Activated CD4-positive, CD25-positive, alpha-beta regulatory T cell treated with anti-CD3 and anti-CD28 coated beads, Interleukin-2, amount 50 U/mL, for 72 hours (primary cell): ENCODE measurements around the gene PXYLP1.
A peak's percentile ranks its signal among the peaks of the same experiment; 100 is the strongest.
"Not testable (repeated sequence)": the region's sequence is repeated elsewhere in the genome, so short reads cannot be mapped to it uniquely, and the experiment has no call there.

Experiments
- DNase-seq: peaks from one replicate; pipeline ENCODE4 v3.0.0; 2021

PXYLP1 gene

DNA sequence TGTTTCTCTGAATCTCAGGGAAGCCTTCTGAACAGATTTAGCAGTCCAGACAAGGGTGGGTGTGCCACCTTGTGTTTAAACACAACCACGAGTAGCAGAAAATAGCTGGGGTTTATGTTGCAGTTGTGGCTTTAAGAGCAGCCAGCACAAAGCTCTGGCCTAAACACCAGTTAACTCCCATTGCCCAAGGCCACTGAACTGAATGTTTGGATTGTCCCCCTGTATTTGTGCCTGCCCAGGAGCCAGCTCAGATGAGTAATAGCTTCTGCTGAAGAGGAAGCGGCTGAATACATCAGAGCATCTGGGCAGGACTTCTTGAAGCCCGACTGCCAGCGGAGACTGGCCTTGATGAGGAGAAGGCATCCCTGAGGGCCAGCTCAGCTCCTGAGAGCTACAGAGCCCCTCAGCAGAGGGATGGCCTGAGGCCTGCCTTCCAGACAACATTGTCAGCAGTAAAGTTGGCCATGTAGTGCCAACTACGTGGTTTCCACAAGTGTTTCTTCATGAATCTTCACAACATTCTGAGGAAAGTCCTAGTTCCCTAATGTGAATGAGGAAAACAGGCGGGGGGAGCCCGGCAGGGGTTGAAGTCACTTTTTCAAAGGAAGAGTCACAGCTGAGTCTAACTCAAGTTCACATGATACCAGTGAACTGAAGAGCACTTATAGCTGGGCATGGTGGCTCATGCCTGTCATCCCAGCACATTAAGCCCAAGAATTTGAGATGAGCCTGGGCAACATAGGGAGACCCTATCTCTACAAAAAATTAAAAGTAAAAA is 70.9 kb downstream of the PXYLP1 start:
- DNase-seq: no peak

DNA sequence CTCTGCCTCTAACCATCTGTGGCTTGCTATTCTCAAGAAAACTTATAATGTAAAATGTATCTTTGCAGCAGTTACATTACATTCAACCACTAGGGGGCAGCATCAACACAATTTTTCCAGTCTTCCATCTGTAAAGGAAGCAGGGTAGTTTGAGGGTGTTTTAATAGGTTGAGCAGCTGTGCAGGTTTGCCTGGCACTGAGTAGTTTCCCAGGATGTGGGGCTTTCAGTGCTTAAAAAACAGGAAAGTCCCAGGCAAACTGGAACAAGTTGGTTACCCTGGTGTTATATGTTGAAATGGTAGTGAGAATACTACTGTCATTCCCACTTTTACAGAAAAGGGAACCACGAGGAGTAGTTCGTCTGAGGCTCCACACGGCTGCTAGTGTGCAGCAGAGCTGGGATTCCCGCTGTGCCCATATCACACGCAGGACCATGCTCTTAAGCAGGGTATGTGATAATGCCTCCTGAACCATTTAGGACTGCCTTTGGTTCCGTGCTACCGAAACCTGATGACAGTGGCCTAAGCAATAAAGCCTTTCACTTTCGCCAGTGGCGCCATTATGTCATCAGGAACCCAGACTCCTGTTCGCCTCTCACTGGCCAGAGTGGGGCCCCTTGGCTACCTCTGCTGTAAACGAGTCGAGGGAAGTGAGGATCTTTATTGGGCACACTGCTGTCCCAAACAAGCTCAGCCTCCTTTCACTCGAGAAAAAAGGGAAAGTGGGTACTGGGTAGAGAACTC is 72.0 kb downstream of the PXYLP1 start:
- no peak for DNase-seq

DNA sequence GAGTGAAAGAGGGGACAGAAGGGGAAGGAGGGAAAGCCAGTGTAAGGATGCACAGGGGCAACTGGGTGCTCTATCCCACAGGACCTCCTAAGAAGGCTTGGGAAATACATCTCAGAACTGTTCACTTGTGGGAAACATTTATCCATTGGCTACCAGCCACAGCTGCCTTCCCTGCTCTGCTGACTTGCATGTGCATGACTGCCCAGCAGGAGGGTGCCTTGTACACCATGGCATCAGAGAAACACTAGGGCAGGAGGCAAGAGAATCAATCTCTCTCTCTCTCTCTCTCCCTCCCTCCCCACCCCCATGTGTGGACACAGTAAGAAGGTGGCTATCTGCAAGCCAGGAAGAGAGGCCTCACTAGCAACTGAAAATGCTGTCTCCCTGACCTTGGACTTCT is 73.8 kb downstream of the PXYLP1 start:
- DNase-seq: no peak

DNA sequence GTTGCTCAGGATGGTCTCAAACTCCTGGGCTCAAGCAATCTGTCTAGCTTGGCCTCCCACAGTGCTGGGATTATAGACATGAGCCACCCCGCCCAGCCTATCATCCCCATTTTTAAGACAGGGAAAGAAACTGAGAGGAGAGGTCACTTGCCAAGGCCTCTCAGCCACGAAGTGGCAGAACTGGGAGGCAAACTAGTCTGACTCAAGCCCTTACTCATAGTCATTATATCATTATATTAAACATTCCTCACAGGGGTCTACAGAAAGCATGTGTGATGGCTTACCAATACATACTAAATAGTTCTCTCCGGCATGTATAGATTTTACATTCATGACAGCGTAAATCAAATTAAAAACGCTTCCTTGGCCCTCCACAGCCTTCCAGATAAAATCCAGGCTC is 74.7 kb downstream of the PXYLP1 start:
- no peak for DNase-seq

DNA sequence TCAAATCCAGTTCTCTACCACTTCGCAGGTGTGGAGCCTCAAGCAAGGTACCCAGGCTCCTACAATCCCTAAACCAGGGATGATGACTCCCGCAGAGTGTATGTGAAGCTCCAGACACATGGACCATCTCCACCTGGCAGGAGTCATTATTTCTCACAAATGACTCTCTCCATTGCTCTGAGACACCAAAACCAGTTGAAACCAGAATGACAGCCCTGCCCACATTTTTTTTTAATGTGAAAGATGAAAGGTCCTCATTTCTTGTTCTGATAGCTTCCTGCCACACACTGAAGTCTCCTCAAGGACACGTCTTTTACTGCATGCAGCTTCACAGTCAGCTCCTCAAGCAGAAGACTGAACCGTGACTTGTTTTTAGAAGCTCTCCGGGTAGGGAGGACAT is 75.3 kb downstream of the PXYLP1 start:
- DNase-seq: no peak

DNA sequence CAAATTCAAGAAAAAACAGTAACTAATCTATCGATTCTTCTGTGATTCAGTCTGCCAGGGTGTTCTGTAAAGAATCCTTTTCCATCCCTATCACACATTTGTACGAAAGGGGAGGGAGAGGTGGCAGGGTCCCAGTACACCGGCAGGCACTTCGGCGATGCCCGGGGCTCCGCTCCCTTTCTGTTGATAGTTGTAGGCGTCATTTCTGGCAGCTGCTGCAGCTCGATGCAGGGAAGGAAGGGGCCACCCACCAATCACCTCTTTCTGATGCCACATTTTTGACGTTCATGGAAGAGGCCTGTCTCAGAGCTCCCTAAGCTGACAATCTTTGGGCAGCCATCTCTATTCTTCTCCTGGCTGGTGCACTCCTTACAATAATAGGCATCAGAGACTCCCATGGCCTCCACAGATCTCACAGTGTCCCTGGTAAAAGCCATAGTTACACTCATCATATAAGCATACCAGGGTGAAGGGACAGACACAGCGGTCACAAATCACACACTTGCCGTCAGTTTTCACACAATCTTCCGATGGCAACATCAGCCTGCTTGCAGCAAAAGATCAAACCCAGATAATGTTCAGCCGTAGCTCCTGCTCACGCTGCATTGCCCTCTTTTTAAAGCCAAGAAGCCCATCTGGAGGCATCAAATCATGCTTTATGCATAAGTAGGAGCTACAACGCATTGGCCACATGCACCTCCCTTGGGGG is 75.9 kb downstream of the PXYLP1 start:
- no peak for DNase-seq

DNA sequence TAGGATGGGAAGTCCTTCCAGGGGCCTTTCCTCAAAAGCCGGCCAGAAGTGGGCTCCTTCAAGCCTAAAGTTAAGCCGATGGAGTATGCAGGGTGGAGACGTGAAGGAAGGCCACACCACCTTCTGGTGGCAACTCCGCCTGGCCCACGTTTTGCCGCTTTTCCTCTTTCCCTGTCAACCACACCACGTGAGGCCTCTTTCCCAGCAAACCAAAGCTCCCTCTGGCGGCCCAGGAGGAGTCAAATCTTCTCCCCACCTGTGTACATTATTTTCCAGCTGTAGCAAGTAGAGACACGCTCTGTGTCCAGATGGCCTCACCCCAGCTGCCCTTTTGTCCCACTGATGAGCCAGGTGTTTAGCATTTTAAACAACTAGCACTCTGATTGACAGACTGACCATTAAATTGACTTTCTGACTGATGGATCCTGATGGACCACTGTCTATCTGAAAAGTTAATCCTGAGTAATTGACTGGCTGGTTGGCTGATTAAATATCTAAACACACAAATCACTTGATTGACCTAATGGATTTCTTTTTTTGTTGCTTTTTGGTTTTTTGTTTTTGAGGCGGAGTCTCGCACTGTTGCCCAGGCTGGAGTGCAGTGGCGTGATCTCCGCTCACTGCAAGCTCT is 77.1 kb downstream of the PXYLP1 start:
- no peak for DNase-seq

DNA sequence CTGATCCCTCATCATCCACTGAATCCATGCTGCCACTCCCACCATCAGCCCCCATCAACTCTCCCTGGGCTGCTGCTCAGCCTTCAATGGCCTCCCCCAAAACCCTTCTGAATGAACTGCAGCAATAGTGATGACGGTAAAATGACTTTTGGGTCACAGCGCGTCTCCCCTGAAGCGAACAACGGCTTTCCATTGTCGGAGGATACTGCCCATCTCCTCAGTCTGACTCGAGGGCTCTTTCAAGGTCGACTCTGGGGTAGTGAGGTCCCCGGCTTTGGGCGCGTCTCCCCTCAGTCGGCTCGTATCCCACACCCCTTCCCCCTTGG is 79.5 kb downstream of the PXYLP1 start:
- no peak for DNase-seq

DNA sequence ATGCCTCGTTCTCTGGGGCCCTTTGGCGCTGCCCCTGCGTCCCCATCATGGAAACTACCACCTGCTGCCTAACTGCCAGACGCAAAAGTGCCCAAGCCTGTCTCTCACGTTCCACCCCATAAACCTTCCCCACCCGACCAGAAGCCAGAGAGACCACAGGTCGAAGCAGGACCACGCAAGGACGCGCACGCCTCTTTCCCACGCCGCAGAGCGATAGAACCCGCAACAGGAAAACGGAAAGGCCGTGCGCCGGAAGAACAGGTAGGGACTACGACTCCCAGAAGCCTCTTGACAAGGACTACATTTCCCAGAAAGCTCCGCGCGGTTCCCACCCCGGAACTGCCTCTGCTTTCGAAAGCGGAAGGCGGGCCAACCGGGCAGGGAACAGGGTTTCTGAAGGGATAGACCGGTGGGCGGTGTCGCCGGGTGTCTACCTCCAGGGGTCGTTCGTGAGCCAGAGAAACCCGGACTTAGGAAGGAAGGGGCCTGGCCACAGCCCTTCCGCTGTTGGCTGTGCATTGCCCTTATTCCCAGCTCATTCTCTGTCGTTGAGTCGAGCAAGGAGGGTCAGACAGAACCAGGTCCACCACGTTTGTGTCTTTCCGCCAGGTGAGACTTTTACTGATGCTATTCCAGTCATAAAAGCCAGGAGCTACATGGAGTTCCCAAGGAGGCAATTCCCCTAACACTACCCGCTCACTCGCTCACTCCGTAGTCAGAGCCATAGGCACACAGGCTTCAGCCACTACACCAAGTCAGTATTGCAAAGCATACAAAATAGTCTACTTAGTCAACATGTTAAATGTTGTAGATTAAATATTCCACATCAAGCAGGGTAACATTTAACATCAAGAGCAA is 80.1 kb downstream of the PXYLP1 start:
- peak; percentile 96 for DNase-seq

DNA sequence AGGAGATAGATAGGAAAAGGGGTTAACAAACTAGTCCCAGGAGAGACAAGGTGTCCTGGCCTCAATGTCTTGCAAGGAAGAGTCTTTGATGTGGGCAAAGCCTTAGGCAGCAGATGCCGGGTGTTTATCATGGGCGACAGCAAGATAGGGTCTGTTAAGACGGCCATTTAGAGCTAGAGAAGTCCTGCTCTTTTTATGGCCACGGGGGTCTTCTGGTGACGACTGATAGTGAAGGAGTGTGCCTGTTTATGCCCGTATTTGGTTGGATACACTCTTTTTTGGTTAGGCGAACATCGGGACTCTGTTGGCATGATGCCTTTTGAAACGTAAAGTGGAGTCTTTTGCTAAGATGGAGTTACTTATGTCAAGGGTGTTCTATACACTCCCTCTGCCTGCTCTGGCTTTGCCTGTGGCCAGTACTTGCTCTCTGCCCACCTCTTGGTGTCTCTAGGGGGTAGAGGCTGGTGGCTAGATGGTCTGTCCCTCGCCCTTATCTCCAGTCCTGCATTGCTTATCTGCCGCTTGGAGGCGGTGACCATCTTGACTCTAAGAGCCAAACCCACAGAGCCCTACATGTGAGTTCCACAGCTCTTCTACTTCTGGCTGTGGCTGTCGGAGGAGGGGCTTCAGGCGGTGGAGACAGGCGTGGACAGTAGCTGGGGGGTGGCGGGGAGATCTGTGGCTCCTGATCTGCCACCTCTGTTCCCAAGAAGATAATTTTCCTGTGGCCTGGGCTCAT is 80.9 kb downstream of the PXYLP1 start:
- no peak for DNase-seq

DNA sequence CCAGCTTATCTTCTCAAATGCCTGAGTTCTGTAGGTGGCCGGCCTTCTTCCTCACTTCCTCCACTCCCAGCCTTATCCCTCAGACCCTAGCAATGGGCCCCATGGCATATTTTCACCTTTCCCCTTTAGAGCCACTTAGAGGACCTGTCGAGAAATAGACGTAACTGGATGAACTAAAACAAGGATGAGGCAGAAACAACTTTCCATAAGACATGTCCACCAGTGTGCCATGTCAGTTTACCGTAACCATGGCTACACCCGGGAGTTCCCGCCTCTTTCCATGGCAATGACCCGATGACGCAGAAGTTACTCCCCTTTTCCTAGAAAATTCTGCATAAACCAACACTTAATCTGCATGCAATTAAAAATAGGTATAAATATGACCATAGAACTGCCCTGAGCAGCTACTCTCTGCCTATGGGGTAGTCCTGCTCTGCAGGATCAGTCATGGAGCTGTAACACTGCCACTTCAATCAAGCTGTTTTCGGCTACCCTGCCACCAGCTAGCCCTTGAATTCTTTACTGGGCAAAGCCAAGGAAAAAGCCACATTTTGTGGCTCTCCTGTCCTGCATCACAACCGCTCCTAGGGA is 81.6 kb downstream of the PXYLP1 start:
- DNase-seq: no peak

DNA sequence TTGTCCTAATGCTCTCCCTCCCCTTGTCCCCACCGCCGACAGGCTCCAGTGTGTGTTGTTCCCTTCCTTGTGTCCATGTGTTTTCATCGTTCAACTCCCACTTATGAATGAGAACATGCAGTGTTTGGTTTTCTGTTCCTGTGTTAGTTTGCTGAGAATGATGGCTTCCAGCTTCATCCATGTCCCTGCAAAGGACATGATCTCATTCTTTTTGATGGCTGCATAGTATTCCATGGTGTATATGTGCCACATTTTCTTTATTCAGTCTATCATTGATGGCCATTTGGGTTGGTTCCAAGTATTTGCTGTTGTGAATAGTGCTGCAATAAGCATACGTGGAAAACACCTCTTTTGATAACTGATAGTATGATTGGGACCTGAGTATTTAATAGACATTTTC is 82.8 kb downstream of the PXYLP1 start:
- DNase-seq: not testable (repeated sequence)

DNA sequence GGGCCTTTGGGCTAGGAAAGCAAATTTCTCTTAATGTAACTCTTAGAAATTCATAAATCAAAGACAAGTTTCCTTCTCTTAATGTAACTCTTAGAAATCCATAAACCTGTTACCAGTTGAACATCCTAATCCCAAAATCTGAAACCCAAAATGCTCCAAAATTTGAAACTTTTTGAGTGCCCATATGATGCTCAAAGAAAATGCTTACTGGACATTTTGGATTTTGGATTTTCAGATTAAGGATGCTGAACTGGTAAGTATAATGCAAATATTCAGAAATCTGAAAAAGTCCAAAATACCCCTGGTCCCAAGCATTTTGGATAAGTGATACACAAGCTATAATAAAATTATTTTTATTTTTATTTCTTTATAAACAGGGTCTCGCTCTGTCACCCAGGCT is 85.2 kb downstream of the PXYLP1 start:
- no peak for DNase-seq

DNA sequence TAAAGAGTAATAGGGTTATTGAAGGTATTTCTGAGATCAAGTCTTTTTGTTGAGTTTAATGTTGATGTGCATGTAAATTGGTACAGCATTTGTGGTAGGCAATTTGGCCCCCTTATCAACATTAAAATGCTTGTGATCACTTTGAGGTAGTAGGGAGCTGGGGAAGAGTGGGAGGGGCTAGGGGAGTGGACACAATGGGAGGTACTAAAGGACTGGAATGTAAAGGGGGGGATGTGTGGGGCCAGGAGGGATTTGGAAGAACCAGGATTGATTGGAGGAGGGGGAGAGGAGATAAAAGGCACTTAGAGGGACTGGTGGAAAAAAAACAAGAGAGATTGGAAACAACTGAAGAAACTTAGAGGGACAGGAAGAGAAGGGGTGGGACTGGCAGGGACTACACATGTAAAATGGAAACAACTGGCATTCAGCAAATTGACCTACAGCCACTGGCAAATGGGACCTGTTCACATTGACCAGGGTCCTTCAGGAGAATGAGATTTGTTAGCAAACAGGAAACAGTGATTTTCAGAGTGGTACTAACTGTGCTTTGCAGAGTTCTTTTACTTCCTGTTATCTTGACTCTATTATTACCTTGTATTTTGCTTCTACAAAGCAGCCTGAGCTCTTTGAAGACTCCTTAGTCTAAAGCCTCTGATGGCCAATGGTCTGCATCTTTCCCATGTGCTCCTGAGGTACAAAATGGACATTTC is 88.9 kb downstream of the PXYLP1 start:
- DNase-seq: no peak

DNA sequence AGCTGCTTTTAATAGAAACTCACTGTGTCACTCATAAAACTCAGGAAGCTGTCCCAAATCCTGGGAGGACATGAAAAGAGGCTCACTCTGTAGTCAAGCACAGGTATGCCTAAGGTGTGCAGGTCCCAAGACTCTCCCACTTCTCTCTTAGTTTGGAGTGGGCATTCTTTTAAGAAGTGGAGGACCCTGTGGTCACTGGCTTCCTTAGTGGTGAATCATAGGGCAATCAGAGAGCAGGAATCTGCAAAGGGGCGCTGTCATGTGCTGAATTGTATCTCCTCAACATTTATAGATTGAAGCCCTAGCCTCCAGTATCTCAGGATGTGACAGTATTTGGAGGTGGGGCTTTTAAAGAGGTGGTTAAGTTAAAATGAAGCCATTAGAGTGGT is 89.5 kb downstream of the PXYLP1 start:
- DNase-seq: no peak

DNA sequence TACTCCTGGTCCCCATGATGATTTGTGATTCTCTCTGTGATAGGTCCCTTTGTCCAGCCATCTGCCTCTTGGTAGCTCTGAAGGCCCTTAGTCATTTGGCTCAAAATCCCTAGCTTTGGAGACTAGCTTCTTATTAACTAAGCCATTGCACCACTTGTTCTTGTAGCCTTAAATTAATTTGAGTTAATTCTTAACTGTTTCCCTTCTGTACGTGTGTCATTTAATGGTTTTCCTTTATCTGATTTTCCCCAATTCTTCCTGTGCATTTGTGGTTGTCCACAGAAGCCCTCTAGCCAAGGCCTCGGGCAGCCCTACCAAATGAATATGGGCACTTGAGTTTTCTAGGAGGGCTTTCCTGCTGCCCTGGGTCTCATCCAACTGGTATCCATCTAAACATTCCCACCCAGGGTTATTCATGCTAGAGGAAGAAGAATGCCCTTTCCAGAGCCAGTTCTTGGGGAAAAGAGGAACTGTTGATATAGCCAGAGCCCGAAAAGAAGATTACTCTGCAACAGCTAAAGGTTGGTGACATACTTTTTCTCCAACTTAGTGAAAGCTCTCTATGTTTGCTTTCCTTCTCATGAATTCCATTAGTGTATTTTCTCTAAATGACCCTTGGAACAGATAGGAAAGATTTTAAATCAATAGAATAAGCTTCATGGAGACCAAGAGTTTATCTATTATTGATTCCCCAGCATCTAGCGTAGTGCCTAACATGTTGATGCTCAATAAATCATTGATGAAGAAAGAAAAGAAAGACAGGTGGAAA is 92.5 kb downstream of the PXYLP1 start:
- DNase-seq: no peak

DNA sequence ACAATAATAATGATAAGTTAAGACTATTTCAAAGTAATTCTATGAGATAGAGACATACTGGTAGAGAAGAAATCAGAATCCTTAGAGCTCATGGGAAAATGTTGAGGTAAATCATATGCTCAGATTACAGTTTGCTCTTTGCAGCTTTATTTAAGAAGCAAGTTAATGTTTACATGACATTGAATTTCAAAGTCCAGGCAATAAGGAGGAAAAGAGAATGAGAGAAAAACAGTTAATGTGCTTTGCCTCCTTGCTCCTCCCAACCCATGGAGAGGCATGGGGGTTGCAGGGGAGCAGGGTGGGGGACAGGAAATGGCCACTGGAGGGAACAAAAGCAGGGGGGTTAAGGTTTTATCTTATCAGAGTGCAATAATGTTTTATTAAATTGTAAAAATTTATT is 94.5 kb downstream of the PXYLP1 start:
- DNase-seq: no peak

DNA sequence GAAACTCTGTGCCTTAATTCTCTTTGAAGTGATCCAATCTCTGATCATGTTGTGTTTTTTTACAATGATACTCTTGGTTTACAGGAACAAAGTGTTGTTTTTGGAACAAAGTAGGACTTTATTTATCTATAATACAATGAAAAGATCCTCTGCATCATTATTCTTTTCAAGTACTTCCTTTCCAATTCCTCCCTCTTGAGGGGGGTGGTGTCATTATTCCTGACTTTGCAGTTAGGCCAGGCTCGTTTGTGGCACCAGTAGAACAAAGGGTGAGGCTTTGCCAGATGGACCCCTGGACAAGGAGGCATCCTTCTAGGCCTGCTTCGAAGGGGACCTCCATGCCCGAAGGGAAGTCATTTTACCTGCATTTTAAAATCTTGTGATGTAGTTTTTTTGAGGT is 95.0 kb downstream of the PXYLP1 start:
- no peak for DNase-seq

DNA sequence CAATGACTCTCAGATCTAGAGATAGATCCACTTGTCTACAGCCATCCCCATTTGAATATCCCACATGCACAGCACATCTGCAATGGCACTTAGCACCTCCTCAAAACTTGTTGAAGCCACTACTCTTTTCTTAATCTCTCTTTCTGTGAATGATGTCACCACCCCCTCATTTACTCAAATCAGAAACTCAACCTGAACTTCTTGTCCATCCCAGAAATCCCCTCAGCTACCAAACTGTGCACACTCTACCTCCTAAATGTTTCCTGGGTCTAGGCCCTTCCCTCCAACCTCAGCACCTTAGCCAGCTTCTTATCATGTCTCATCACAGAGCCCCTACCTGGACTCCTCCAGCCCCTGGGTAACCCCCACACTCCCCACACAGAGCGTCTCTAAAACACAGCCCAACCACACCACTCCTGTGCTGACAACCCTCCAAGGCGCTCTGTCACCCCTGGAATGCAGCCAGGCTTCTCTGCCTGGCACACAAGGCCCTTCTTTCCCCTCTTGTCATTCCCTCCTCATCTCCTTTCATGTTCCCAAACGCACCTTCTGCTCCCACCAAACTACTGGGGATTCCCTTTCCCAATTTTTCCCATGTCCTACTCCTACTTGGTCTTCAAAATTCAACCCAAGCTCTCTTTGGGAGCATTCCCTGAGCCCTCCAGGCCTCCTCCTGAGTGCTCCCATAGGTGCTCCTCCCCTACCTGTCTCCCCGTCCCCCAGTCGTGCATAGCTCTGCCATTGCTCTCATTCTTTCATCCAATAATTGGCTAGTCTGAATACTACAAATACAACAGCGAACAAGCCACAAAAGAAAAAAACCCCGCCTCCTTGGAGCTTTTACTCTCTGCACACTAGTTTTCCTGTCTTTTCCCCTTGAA is 96.9 kb downstream of the PXYLP1 start:
- no peak for DNase-seq
